Measurements from ENCODE around the gene RBM33.

DNA sequence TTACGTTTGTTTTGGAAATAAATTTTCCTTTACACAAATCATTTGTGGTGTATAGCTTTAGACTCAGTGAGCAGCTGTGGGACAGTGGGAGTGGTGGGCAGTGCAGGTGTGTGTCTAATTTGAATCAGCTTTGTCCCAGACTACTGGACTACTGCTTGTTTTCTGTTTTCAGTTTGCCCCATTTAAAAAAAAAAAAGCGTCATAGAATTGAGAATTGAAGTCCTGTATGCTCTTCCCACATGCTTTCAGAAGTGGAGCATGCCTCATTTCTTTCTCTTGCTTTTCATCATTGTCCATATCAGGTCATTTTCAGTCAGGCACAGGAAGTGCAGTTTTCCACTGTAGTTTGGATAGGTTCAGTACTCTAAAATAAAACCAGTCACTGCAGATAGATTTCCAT, 101.7 kb downstream of the RBM33 start:
- no peak for TF ChIP-seq EZH2 (IDR thresholded peaks at IDR 0.05; ENCODE audit: insufficient read depth, low read length)
- TF ChIP-seq, protein P1, sequence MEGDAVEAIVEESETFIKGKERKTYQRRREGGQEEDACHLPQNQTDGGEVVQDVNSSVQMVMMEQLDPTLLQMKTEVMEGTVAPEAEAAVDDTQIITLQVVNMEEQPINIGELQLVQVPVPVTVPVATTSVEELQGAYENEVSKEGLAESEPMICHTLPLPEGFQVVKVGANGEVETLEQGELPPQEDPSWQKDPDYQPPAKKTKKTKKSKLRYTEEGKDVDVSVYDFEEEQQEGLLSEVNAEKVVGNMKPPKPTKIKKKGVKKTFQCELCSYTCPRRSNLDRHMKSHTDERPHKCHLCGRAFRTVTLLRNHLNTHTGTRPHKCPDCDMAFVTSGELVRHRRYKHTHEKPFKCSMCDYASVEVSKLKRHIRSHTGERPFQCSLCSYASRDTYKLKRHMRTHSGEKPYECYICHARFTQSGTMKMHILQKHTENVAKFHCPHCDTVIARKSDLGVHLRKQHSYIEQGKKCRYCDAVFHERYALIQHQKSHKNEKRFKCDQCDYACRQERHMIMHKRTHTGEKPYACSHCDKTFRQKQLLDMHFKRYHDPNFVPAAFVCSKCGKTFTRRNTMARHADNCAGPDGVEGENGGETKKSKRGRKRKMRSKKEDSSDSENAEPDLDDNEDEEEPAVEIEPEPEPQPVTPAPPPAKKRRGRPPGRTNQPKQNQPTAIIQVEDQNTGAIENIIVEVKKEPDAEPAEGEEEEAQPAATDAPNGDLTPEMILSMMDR (IDR thresholded peaks at IDR 0.05; ENCODE audit: insufficient read depth, low read depth, low read length): no peak
